Activated B cell treated with CpG ODN at 0.5 μM for 24 hours (primary cell): Measurements from ENCODE around the gene ENGASE. TPM values are rescaled to one million over a fixed set of nuclear protein-coding genes. Genes with fewer than 3 reads are reported as not detected.

Experiments used
- ATAC-seq: fragments of 200-7000 bp; cut with Tn5 transposase; one replicate; pipeline ENCODE4 v1.10.0; 2021; ENCODE audit warnings: low read depth, mild to moderate bottlenecking, moderate library complexity
- CTCF ChIA-PET: fragments of 350-600 bp; sonication (Branson Sonifier 250); formaldehyde crosslinking; loops from one replicate; lab custom pipeline; 2021; ENCODE audit warnings: antibody characterized with exemption; lab: Charles Lee
- POLR2A ChIA-PET: fragments of 350-600 bp; sonication (Branson Sonifier 250); formaldehyde crosslinking; loops from one replicate; lab custom pipeline; 2021; ENCODE audit warnings: antibody characterized with exemption; lab: Charles Lee
- DNase-seq: peaks from one replicate; pipeline ENCODE4 v3.0.0; 2022
- H3K27ac Mint-ChIP-seq: one replicate; pipeline ENCODE4 v1.8.0; 2020; ENCODE audit warnings: mixed read lengths
- H3K27me3 Mint-ChIP-seq: one replicate; pipeline ENCODE4 v1.8.0; 2021; ENCODE audit warnings: mixed read lengths
- H3K36me3 Mint-ChIP-seq: one replicate; pipeline ENCODE4 v1.8.0; 2021; ENCODE audit warnings: low read depth, mixed read lengths
- H3K4me1 Mint-ChIP-seq: one replicate; pipeline ENCODE4 v1.8.0; 2021; ENCODE audit warnings: mixed read lengths
- H3K4me3 Mint-ChIP-seq: one replicate; pipeline ENCODE4 v1.8.0; 2020; ENCODE audit warnings: mild to moderate bottlenecking, mixed read lengths
- H3K9me3 Mint-ChIP-seq: one replicate; pipeline ENCODE4 v1.8.0; 2020; ENCODE audit warnings: mixed read lengths
- CTCF ChIP-seq: fragments of 200-600 bp; IDR thresholded peaks from one replicate; pipeline ENCODE4 v1.8.0; 2022; ENCODE audit warnings: antibody characterized with exemption, mild to moderate bottlenecking
- intact Hi-C: fragments of 100-400 bp; cut with micrococcal nuclease; formaldehyde crosslinking; loops from one replicate; pipeline ENCODE4 v1.15.1; 2024
- total RNA-seq: library from RNA; stranded (reverse); gene quantifications from 2 replicates; pipeline ENCODE4 v1.2.3, GENCODE V29; 2022

ENGASE gene
- total RNA-seq, 1 donor from 2014 or later, result 60.1 TPM

GRCh38 chr17:79033046-79033616 is 41.5 kb upstream of the ENGASE start:
- intact Hi-C loops, result no loop called here
- no peaks in the 10 kb centered on the region for H3K9me3 Mint-ChIP-seq
- no peak for DNase-seq

DNA sequence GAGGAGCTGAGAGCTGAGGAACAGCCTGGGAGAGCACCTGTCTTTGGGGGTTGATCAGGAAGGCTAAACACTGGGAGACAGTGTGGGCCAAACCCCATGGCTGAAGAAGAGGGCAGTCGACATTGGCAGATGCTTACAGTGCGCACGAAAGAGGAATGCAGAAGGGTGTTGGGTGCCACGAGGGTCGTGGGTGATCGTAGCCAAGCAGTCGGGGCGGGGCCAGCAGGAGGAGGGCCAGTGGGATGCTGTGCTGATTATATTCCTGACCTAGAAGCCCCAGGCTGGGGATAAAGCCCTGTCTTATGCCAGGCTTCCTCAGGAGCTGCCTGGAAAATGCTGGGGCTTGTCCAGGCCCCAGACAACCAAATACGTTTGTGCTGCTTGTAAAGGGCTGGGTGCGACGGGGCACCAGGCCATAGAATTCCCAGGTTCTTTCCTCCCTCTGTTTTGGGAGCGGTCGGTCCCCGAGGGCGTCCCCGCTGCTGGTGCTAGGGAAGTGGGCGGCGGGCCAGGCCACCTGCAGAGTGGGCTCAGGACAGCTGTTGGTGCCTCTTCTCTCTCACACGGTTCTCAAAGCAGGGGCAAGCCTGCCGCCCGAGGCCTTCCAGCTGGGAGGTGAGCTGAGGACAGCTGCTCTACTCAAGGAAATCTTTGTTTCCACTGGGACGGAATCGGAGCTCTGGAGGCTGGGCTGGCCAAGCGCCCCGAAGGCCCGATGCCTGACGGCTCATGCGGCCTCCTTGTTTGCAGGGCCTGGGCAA is 40.7 kb upstream of the ENGASE start:
- Mint-ChIP-seq H3K4me3 (no peak overlapping the region), H3K4me1 (no peaks in the 10 kb centered on the region), H3K27ac (no peak overlapping the region), H3K27me3 (peaks cover 23% of the 10 kb centered on the region), H3K36me3 (no peaks in the 10 kb centered on the region), H3K9me3 (no peaks in the 10 kb centered on the region)
- intact Hi-C loops, result no loop called here
- ChIA-PET CTCF (no interaction called here), POLR2A (no interaction called here)
- ATAC-seq (no peak), DNase-seq (no peak)
- TF ChIP-seq CTCF, result no peak

More at GRCh38 chr17:79033046-79033616, 41.5 kb upstream of the ENGASE start:
- Mint-ChIP-seq H3K36me3 (no peaks in the 10 kb centered on the region), H3K27me3 (peaks cover 27% of the 10 kb centered on the region), H3K4me3 (no peak overlapping the region), H3K4me1 (no peaks in the 10 kb centered on the region), H3K27ac (no peak overlapping the region)
- TF ChIP-seq CTCF, result no peak
- POLR2A ChIA-PET, result interaction anchor here (0.7 kb wide), 1 partner anchor 55 kb away, joined by 7 read pairs; no protein-coding TSS in a partner anchor
- ATAC-seq, result no peak
- CTCF ChIA-PET, result no interaction called here

- ChIA-PET POLR2A (no interaction called here), CTCF (no interaction called here)
- H3K4me1 Mint-ChIP-seq, result no peaks in the 10 kb centered on the region
- H3K4me3 Mint-ChIP-seq, result no peak overlapping the region
- H3K27ac Mint-ChIP-seq, result no peak overlapping the region
- H3K9me3 Mint-ChIP-seq, result no peaks in the 10 kb centered on the region
- TF ChIP-seq CTCF, result no peak
- ATAC-seq, result no peak
- H3K27me3 Mint-ChIP-seq, result peaks cover 23% of the 10 kb centered on the region
- DNase-seq, result no peak
- no peaks in the 10 kb centered on the region for H3K36me3 Mint-ChIP-seq
- intact Hi-C loops, result no loop called here
Measured at GRCh38 chr17:79034931-79035485, 39.6 kb upstream of the ENGASE start.

DNA sequence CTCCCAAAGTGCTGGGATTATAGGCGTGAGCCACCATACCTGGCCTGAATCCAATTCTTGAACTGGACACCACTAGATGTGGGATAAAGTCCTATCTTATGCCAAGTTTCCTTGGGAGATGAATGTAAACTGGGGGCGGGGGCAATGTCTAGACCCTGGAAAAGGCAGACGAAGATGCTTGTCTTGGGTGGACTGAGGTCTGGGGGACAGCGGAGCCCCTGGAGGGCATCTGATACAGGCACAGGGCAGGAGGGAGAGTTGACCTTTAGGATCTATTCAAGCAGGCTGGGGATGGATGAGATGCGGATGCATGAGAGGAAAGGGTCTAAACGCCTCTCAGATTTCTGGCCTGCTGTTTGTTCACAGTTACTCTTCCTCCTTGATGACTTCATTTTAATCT is 38.9 kb upstream of the ENGASE start:
- no peak for TF ChIP-seq CTCF
- H3K4me3 Mint-ChIP-seq, result no peak overlapping the region
- no peaks in the 10 kb centered on the region for H3K9me3 Mint-ChIP-seq
- ChIA-PET POLR2A (no interaction called here), CTCF (interaction anchor here (1.5 kb wide), 1 partner anchor 10 kb away, joined by 6 read pairs; no protein-coding TSS in a partner anchor)
- no peak for DNase-seq
- no peaks in the 10 kb centered on the region for H3K4me1 Mint-ChIP-seq
- ATAC-seq, result no peak
- no peak overlapping the region for H3K27ac Mint-ChIP-seq
- H3K36me3 Mint-ChIP-seq, result no peaks in the 10 kb centered on the region
- peaks cover 17% of the 10 kb centered on the region for H3K27me3 Mint-ChIP-seq
- intact Hi-C loops, result no loop called here

DNA sequence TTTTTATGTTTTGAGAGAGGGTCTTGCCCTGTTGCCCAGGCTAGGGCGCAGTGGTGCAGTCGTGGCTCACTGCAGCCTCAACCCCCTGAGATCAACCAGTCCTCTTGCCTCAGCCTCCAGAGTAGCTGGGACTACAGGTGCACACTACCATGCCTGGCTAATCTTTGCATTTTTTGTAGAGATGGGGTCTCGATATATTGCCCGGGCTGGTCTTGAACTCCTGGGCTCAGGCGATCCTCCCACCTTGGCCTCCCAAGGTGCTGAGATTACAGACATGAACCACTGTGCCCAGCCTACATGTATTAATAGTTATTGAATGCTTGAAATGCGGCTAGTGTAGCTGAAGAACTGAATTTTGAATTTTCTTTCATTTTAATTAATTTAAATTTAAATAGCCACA is 38.4 kb upstream of the ENGASE start:
- Mint-ChIP-seq H3K27me3 (peaks cover 15% of the 10 kb centered on the region), H3K36me3 (no peaks in the 10 kb centered on the region), H3K4me1 (no peaks in the 10 kb centered on the region), H3K9me3 (no peaks in the 10 kb centered on the region), H3K4me3 (no peak overlapping the region), H3K27ac (no peak overlapping the region)
- no peak for TF ChIP-seq CTCF
- DNase-seq (no peak), ATAC-seq (no peak)
- POLR2A ChIA-PET, result no interaction called here
- CTCF ChIA-PET, result interaction anchor here (1.5 kb wide), 1 partner anchor 9 kb away, joined by 6 read pairs; no protein-coding TSS in a partner anchor
- intact Hi-C loops, result no loop called here
